H1 (cell line): ENCODE measurements around the gene MYH7B. TPM values are rescaled to one million over a fixed set of nuclear protein-coding genes. Genes with fewer than 3 reads are reported as not detected.

ENCODE experiments used
- CBX8 ChIP-seq: fragments of 300-800, 300-1000 bp; sonication (generic); IDR thresholded peaks from 2 replicates; pipeline ENCODE4 v1.7.1; 2016; ENCODE audit warnings: low read depth, low read length, borderline replicate concordance
- JUN ChIP-seq: IDR thresholded peaks from 2 replicates; pipeline ENCODE4 v1.6.1; 2011; ENCODE audit warnings: low read depth, mild to moderate bottlenecking, improper control_type of control experiment, low read length
- NANOG ChIP-seq: IDR thresholded peaks from 2 replicates; pipeline ENCODE4 v1.6.1; 2011; ENCODE audit warnings: low read length, low read depth, mild to moderate bottlenecking, inconsistent platforms; ENCODE audit not compliant: insufficient read depth, poor library complexity, severe bottlenecking
- polyA plus RNA-seq, 7 experiments: library from polyadenylated mRNA; depleted of rRNA in 3 of 7; stranded (reverse) in 5 of 7; unstranded in 2 of 7; fragments of >200 nt in 5 of 7; fragments of 200-250 nt in 2 of 7; gene quantifications; 1 replicate in 5 of 7; 2 replicates in 1 of 7; 4 replicates in 1 of 7; pipeline versions ENCODE4 v1.2.1 to v1.2.3, GENCODE V29; 2011 to 2013; ENCODE audit warnings: missing spikeins in 2 of 7, mixed read lengths in 2 of 7
- total RNA-seq: library from RNA; stranded (reverse); fragmentation: NEBNext Ultra II Directional; extraction: Animal tissue kit (Norgen Biotek cat#: 25700); gene quantifications from 2 replicates; pipeline ENCODE4 v1.2.1, GENCODE V29; 2021
- TF ChIP-seq, protein P1 (sequence below): fragments of 300-600 bp; sonication (generic); IDR thresholded peaks from 2 replicates; pipeline ENCODE4 v1.7.1; 2012; ENCODE audit warnings: low read length, moderate library complexity, mild to moderate bottlenecking, inconsistent platforms; ENCODE audit not compliant: insufficient replicate concordance

The MYH7B gene
- total and polyA plus RNA-seq, 2 of the 8 experiments (the other 6 are each of a cell fraction or from before 2014, with no cell fraction given), result 0.15 to 0.30 TPM

DNA sequence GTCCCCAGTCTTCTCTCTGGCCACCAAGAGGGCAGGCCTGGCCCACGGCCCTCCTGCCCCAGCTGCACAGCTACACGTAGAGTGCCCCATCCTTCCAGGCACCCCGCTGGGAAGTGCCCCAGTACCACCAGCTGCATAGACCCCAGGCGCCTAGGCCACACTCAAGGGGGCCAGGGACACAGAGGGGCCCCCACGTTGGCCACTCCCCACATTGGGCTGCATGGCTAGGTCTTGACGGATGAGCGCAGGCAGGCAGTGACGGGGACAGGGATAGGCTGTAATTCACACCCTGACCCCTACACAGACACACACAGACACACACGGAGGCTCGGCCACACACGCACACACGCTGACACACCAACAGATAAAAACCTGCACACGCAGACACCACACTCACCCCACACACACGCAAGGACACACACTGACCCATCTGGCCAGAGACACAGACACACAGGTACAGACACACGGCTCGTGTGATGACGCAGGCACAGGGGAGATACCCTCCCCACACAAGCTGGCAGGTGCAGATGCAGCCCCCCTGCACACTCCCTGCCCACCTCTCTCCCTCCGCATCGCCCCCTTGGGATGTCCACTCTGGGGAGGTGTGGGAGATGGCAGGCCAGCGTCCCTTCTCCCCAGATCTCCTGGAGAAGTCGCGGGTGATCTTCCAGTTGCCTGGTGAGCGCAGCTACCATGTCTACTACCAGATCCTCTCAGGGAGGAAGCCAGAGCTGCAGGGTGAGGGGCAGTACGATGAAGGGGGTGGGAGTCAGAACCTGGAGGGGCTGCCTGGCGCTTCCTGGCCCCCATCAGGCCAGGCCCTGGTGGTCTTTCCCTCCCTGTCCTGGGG is 30.0 kb downstream of the MYH7B start (continued):
- TF ChIP-seq, protein P1, sequence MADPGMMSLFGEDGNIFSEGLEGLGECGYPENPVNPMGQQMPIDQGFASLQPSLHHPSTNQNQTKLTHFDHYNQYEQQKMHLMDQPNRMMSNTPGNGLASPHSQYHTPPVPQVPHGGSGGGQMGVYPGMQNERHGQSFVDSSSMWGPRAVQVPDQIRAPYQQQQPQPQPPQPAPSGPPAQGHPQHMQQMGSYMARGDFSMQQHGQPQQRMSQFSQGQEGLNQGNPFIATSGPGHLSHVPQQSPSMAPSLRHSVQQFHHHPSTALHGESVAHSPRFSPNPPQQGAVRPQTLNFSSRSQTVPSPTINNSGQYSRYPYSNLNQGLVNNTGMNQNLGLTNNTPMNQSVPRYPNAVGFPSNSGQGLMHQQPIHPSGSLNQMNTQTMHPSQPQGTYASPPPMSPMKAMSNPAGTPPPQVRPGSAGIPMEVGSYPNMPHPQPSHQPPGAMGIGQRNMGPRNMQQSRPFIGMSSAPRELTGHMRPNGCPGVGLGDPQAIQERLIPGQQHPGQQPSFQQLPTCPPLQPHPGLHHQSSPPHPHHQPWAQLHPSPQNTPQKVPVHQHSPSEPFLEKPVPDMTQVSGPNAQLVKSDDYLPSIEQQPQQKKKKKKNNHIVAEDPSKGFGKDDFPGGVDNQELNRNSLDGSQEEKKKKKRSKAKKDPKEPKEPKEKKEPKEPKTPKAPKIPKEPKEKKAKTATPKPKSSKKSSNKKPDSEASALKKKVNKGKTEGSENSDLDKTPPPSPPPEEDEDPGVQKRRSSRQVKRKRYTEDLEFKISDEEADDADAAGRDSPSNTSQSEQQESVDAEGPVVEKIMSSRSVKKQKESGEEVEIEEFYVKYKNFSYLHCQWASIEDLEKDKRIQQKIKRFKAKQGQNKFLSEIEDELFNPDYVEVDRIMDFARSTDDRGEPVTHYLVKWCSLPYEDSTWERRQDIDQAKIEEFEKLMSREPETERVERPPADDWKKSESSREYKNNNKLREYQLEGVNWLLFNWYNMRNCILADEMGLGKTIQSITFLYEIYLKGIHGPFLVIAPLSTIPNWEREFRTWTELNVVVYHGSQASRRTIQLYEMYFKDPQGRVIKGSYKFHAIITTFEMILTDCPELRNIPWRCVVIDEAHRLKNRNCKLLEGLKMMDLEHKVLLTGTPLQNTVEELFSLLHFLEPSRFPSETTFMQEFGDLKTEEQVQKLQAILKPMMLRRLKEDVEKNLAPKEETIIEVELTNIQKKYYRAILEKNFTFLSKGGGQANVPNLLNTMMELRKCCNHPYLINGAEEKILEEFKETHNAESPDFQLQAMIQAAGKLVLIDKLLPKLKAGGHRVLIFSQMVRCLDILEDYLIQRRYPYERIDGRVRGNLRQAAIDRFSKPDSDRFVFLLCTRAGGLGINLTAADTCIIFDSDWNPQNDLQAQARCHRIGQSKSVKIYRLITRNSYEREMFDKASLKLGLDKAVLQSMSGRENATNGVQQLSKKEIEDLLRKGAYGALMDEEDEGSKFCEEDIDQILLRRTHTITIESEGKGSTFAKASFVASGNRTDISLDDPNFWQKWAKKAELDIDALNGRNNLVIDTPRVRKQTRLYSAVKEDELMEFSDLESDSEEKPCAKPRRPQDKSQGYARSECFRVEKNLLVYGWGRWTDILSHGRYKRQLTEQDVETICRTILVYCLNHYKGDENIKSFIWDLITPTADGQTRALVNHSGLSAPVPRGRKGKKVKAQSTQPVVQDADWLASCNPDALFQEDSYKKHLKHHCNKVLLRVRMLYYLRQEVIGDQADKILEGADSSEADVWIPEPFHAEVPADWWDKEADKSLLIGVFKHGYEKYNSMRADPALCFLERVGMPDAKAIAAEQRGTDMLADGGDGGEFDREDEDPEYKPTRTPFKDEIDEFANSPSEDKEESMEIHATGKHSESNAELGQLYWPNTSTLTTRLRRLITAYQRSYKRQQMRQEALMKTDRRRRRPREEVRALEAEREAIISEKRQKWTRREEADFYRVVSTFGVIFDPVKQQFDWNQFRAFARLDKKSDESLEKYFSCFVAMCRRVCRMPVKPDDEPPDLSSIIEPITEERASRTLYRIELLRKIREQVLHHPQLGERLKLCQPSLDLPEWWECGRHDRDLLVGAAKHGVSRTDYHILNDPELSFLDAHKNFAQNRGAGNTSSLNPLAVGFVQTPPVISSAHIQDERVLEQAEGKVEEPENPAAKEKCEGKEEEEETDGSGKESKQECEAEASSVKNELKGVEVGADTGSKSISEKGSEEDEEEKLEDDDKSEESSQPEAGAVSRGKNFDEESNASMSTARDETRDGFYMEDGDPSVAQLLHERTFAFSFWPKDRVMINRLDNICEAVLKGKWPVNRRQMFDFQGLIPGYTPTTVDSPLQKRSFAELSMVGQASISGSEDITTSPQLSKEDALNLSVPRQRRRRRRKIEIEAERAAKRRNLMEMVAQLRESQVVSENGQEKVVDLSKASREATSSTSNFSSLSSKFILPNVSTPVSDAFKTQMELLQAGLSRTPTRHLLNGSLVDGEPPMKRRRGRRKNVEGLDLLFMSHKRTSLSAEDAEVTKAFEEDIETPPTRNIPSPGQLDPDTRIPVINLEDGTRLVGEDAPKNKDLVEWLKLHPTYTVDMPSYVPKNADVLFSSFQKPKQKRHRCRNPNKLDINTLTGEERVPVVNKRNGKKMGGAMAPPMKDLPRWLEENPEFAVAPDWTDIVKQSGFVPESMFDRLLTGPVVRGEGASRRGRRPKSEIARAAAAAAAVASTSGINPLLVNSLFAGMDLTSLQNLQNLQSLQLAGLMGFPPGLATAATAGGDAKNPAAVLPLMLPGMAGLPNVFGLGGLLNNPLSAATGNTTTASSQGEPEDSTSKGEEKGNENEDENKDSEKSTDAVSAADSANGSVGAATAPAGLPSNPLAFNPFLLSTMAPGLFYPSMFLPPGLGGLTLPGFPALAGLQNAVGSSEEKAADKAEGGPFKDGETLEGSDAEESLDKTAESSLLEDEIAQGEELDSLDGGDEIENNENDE, result no peak
- no peak for TF ChIP-seq CBX8
- TF ChIP-seq JUN, result no peak
- TF ChIP-seq NANOG, result no peak
- TF ChIP-seq, all 59 proteins: peak for 0
